Measurements from ENCODE around the gene FBXW7. TPM values are rescaled to one million over a fixed set of nuclear protein-coding genes. Genes with fewer than 3 reads are reported as not detected.

The FBXW7 gene
- total RNA-seq, 1 experiment from 2014 or later = 27.1 TPM

GRCh38 chr4:152434011-152434410 is 101.9 kb downstream of the FBXW7 start:
- no peak overlapping the region for H3K27ac ChIP-seq (ENCODE audit: insufficient read length, low read depth, low read length)
- H4K20me1 ChIP-seq (ENCODE audit: control insufficient read depth, insufficient read depth, insufficient read length) = no peaks in the 10 kb centered on the region
- H3K27me3 ChIP-seq (ENCODE audit: insufficient read depth, low read length) = no peaks in the 10 kb centered on the region
- no peak overlapping the region for H3T11ph ChIP-seq (ENCODE audit: low read length)
- H3K4ac ChIP-seq (ENCODE audit: low read depth, low read length) = no peak overlapping the region
- peaks cover 2% of the 10 kb centered on the region; the same call in 1 of the 2 replicates for H3K4me1 ChIP-seq (ENCODE audit: insufficient read depth, low read length)
- peaks cover 3% of the 10 kb centered on the region for H3K79me1 ChIP-seq (ENCODE audit: insufficient read depth, low read depth, low read length, poor library complexity, severe bottlenecking)
- H3K79me2 ChIP-seq (ENCODE audit: insufficient read depth, low read length) = no peaks in the 10 kb centered on the region
- no peak overlapping the region for H3K14ac ChIP-seq (ENCODE audit: insufficient read depth, low read length)
- no peak overlapping the region for H2AK5ac ChIP-seq (ENCODE audit: insufficient read length, low read length)
- H2AFZ ChIP-seq (ENCODE audit: low read length) = no peak overlapping the region
- no peak overlapping the region for H3K4me2 ChIP-seq (ENCODE audit: insufficient read depth, insufficient read length, low read length)
- H3K27ac Mint-ChIP-seq = no peak overlapping the region
- no peak for TF ChIP-seq CTCF (conservative IDR thresholded peaks at IDR 0.05)
- H3K23ac ChIP-seq (ENCODE audit: insufficient read length, low read depth, low read length) = no peak overlapping the region
- no peaks in the 10 kb centered on the region for H3K27me3 Mint-ChIP-seq (ENCODE audit: low read depth)
- peaks cover 0 to 9% (median 5%) of the 10 kb centered on the region in 3 experiments; a peak in 4 of 7 replicates for H3K36me3 Mint-ChIP-seq (ENCODE audit: insufficient read depth in 1 of 3, low read depth in 3 of 3)
- H2BK12ac ChIP-seq (ENCODE audit: insufficient read length, low read depth, low read length) = no peak overlapping the region
- H2BK120ac ChIP-seq (ENCODE audit: low read depth, low read length, poor library complexity, severe bottlenecking) = no peak overlapping the region
- H3K18ac ChIP-seq (ENCODE audit: insufficient read length, low read depth, low read length) = no peak overlapping the region
- H3K9ac ChIP-seq (ENCODE audit: extremely low read depth, insufficient read length, low read length) = no peak overlapping the region
- H3K4me3 Mint-ChIP-seq = no peak overlapping the region
- no peak overlapping the region for H2BK20ac ChIP-seq (ENCODE audit: low read depth, low read length, poor library complexity, severe bottlenecking)
- no peaks in the 10 kb centered on the region for H3K23me2 ChIP-seq (ENCODE audit: insufficient read length, low read depth, low read length, poor library complexity, severe bottlenecking)
- H4K5ac ChIP-seq (ENCODE audit: insufficient read length, low read depth, low read length) = no peak overlapping the region
- no peaks in the 10 kb centered on the region for H3K9me3 ChIP-seq (ENCODE audit: control insufficient read depth, low read depth, low read length)
- no peak overlapping the region for H2BK15ac ChIP-seq (ENCODE audit: low read depth, low read length)
- no peak overlapping the region for H4K8ac ChIP-seq (replicated peaks; ENCODE audit: insufficient read length, low read depth, low read length)
- H3K4me1 Mint-ChIP-seq = peaks cover 18 to 26% of the 10 kb centered on the region in 2 experiments
- no peak for DNase-seq
- H3K9me3 Mint-ChIP-seq = peaks cover 0 to 4% of the 10 kb centered on the region in 2 experiments; a peak in 2 of 5 replicates
- no peak overlapping the region for H2BK5ac ChIP-seq (ENCODE audit: insufficient read length, low read length)
- H3K56ac ChIP-seq (ENCODE audit: insufficient read length, low read depth, low read length) = no peak overlapping the region
- H4K91ac ChIP-seq (ENCODE audit: insufficient read length, low read depth, low read length) = no peak overlapping the region
- WGBS (ENCODE audit: extremely low coverage, insufficient read length, low lambda C conversion rate) = no CpG with 5 or more reads among the region's 3 CpGs
